GM10248 (cell line): ENCODE measurements around the gene AHSA1.

Experiments used
- CTCF ChIA-PET: fragments of 300-600 bp; sonication (Branson Sonifier 250); formaldehyde crosslinking; extraction: SDS; loops from one replicate; lab custom pipeline; 2021; ENCODE audit warnings: antibody characterized with exemption; lab: Yijun Ruan, JAX
- POLR2A ChIA-PET: fragments of 350-650 bp; sonication (Branson Sonifier 250); formaldehyde crosslinking; extraction: SDS; loops from one replicate; lab custom pipeline; 2020; ENCODE audit warnings: antibody characterized with exemption; lab: Yijun Ruan, JAX
- DNase-seq: peaks from one replicate; pipeline ENCODE4 v3.0.0; 2012; ENCODE audit errors: extremely low spot score
- CTCF ChIP-seq: IDR thresholded peaks from 2 replicates; pipeline ENCODE4 v1.5.1; 2012; ENCODE audit warnings: mild to moderate bottlenecking, low read depth; ENCODE audit errors: extremely low read depth, missing control alignments, control extremely low read depth

The AHSA1 gene

DNA sequence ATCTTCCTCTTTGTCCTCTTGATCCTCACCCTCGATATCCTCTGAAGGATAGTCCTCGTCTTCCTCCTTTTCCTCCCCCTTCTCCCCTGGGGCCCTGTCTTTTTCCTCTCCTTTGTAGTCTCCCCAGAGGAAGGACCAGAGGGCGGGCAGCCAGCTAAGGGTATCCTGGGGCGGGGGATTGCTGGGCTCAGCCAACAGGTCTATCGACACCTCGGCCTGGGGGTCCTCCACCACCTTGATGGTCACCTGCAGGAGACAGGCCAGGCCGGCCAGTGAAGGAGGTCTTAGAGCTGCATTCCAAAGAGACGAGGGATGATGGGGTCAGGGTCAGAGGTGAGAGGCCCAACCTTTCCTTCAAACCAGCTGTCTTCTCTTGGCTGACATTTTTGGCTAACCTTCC is 24.5 kb downstream of the AHSA1 start:
- ChIA-PET CTCF (interaction anchor here (2.3 kb wide), 1 partner anchor 19 kb away, joined by 8 read pairs; no protein-coding TSS in a partner anchor), POLR2A (no interaction called here)
- TF ChIP-seq CTCF: no peak
- no peak for DNase-seq

DNA sequence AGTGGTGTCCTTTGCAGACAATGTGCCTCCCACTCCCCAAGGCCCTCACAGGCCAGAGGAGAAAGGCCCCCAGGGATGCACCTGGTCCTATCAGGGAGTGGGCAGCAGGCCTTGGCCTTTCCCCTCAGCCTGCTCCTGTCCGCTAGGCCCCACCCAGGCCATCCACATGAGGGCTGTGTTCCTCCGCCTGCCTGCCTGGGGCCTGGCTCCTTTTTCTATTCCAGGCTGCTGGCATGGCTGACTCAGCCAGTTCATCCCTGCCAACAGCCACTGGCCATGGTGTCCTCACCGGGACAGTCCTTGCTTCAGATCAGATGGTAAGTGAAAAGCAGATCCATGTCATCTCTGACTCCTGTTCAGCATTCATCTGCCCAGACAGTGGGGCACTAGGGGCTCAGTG is 27.4 kb downstream of the AHSA1 start:
- DNase-seq: no peak
- ChIA-PET CTCF (no interaction called here), POLR2A (no interaction called here)
- TF ChIP-seq CTCF: no peak

DNA sequence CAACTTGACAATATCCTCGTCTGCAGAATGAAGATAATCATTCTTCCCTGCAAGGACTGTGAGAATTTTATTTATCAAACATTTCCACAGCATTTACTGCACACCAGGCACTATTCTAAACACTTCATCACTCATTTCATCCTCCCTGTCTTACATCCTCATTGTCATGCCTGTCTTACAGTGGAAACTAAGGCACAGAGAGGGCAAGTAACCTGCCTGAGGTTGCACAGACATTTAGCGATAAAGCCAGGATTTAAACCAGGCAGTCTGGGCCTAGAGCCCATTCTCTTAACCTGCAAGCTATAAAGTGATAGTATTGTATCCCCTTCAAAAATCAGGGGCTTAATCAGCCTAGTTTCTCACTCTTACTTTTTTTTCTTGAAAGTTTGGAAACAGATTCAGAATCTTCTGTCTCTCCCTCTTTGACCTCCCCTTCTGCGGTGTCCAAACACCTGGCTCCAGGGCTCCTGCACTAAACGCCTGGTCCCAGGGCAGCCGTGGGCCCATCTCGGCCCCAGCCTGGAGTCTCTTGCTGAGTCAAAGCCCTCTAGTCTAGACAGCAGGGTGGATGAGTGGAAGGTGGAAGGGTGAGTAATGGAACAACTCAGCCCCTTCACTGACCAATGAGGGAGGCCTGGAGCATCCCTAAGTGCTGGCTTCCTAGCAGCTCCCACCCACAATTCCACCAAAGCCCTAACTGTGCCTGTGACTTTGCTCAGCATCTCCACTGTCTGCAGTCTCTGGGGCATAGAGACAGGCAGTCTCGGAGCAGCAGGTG is 28.2 kb downstream of the AHSA1 start:
- no peak for DNase-seq
- POLR2A ChIA-PET: no interaction called here
- CTCF ChIA-PET: interaction anchor here (1.3 kb wide), 1 partner anchor 23 kb away, joined by 3 read pairs; no protein-coding TSS in a partner anchor
- TF ChIP-seq CTCF: no peak

GRCh38 chr14:77488558-77488957 is 30.7 kb downstream of the AHSA1 start:
- ChIA-PET POLR2A (no interaction called here), CTCF (no interaction called here)
- no peak for DNase-seq
- no peak for TF ChIP-seq CTCF

GRCh38 chr14:77489041-77489440 is 31.1 kb downstream of the AHSA1 start:
- no peak for TF ChIP-seq CTCF
- no peak for DNase-seq
- POLR2A ChIA-PET: no interaction called here
- CTCF ChIA-PET: interaction anchor here (1.1 kb wide), 1 partner anchor 10 kb away, joined by 3 read pairs; no protein-coding TSS in a partner anchor

- no peak for TF ChIP-seq CTCF
- POLR2A ChIA-PET: no interaction called here
- CTCF ChIA-PET: interaction anchor here (0.9 kb wide), 1 partner anchor 31 kb away, joined by 3 read pairs; no protein-coding TSS in a partner anchor
- DNase-seq: no peak
These were observed 32.6 kb downstream of the AHSA1 start for GRCh38 chr14:77490347-77490986.
